ENCODE measurements around the gene HOOK1. TPM values are rescaled to one million over a fixed set of nuclear protein-coding genes. Genes with fewer than 3 reads are reported as not detected.
"Not testable (repeated sequence)": the region's sequence is repeated elsewhere in the genome, so short reads cannot be mapped to it uniquely, and the experiment has no call there.

The HOOK1 gene
- total and polyA plus RNA-seq, 9 donors: 1.9 to 4.8 (median 2.5) TPM

GRCh38 chr1:59819566-59820438 is 5.1 kb downstream of the HOOK1 start:
- H3K36me3 ChIP-seq (ENCODE audit: control insufficient read depth, insufficient read depth, low read length): no peaks in the 10 kb centered on the region
- H3K4me1 ChIP-seq (ENCODE audit: control insufficient read depth, insufficient read depth, low read length): peaks cover 6% of the 10 kb centered on the region
- H3K9me3 ChIP-seq (replicated peaks; ENCODE audit: control insufficient read depth, low read depth, low read length): no peaks in the 10 kb centered on the region
- no peak overlapping the region for H3K27ac ChIP-seq (ENCODE audit: low read length)
- no peak overlapping the region for H3K4me3 ChIP-seq (ENCODE audit: low read length)
- H3K27me3 ChIP-seq (ENCODE audit: control insufficient read depth, insufficient read depth, low read length): peaks cover 15% of the 10 kb centered on the region
- no peak for DNase-seq

- WGBS (ENCODE audit: insufficient coverage): 100% methylated on average over 1 of the region's 4 CpGs
- Histone ChIP-seq H3K4me3 (ENCODE audit: low read length) (no peak overlapping the region), H3K9me3 (replicated peaks; ENCODE audit: control insufficient read depth, low read depth, low read length) (no peaks in the 10 kb centered on the region), H3K36me3 (ENCODE audit: control insufficient read depth, insufficient read depth, low read length) (no peaks in the 10 kb centered on the region), H3K27ac (ENCODE audit: low read length) (no peak overlapping the region), H3K27me3 (ENCODE audit: control insufficient read depth, insufficient read depth, low read length) (no peaks in the 10 kb centered on the region), H3K4me1 (ENCODE audit: control insufficient read depth, insufficient read depth, low read length) (no peaks in the 10 kb centered on the region)
- no peak for DNase-seq
These were observed 12.4 kb downstream of the HOOK1 start for GRCh38 chr1:59827055-59827643.

- no peaks in the 10 kb centered on the region for H3K4me1 ChIP-seq (ENCODE audit: control insufficient read depth, insufficient read depth, low read length)
- H3K4me3 ChIP-seq (ENCODE audit: low read length): no peak overlapping the region
- no peaks in the 10 kb centered on the region for H3K36me3 ChIP-seq (ENCODE audit: control insufficient read depth, insufficient read depth, low read length)
- no CpG with 5 or more reads among the region's 1 CpG for WGBS (ENCODE audit: insufficient coverage)
- no peaks in the 10 kb centered on the region for H3K9me3 ChIP-seq (replicated peaks; ENCODE audit: control insufficient read depth, low read depth, low read length)
- H3K27ac ChIP-seq (ENCODE audit: low read length): no peak overlapping the region
- DNase-seq: no peak
- H3K27me3 ChIP-seq (ENCODE audit: control insufficient read depth, insufficient read depth, low read length): no peaks in the 10 kb centered on the region
These were observed 13.4 kb downstream of the HOOK1 start for GRCh38 chr1:59828160-59828559.

GRCh38 chr1:59831529-59831928 is 16.8 kb downstream of the HOOK1 start:
- 100% methylated on average over 1 of the region's 2 CpGs for WGBS (ENCODE audit: insufficient coverage)
- Histone ChIP-seq H3K4me1 (ENCODE audit: control insufficient read depth, insufficient read depth, low read length) (no peaks in the 10 kb centered on the region), H3K4me3 (ENCODE audit: low read length) (no peak overlapping the region), H3K27me3 (ENCODE audit: control insufficient read depth, insufficient read depth, low read length) (no peaks in the 10 kb centered on the region), H3K9me3 (replicated peaks; ENCODE audit: control insufficient read depth, low read depth, low read length) (no peaks in the 10 kb centered on the region), H3K27ac (ENCODE audit: low read length) (no peak overlapping the region), H3K36me3 (ENCODE audit: control insufficient read depth, insufficient read depth, low read length) (no peaks in the 10 kb centered on the region)
- DNase-seq: no peak

DNA sequence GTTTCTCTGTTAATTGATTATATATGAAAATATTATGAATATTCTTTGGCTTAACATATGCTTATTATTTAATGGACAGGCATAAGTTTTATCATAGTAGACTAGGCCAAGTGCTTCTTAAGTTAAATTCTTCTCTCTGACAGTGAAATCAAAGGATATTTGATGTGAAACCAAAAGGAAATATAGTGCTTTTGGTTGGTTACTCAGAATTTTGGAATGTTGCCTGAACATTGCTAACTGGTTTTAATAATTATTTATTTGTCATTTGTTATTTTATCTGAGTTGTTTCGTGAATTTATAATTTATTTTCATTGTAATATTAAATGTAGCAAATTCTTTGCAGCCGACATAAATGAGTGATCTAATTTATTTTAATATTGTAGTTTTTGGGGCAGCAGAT is 18.3 kb downstream of the HOOK1 start:
- Histone ChIP-seq H3K36me3 (ENCODE audit: control insufficient read depth, insufficient read depth, low read length) (no peaks in the 10 kb centered on the region), H3K27me3 (ENCODE audit: control insufficient read depth, insufficient read depth, low read length) (no peaks in the 10 kb centered on the region), H3K4me3 (ENCODE audit: low read length) (no peak overlapping the region), H3K4me1 (ENCODE audit: control insufficient read depth, insufficient read depth, low read length) (no peaks in the 10 kb centered on the region), H3K9me3 (replicated peaks; ENCODE audit: control insufficient read depth, low read depth, low read length) (no peaks in the 10 kb centered on the region), H3K27ac (ENCODE audit: low read length) (no peak overlapping the region)
- no CpG with 5 or more reads among the region's 2 CpGs for WGBS (ENCODE audit: insufficient coverage)
- DNase-seq: no peak

DNA sequence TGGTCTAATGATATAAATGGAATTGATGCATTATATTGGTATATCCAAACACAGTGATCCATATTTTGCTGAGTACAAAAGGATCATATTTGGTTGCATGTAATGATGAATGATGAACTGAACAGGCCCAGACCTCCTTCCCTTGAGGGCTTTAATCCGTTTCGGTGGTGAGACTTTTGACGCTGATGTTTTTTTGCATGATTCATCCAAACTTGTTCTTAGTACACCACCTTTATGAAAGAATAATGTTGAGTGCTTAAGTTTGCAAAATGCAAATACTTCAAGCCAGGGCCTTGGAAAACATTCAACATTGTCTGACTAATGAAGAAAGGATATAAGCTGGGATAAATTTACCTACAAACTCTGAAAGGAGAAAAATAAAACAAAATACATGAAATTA is 19.2 kb downstream of the HOOK1 start:
- Histone ChIP-seq H3K4me3 (ENCODE audit: low read length) (no peak overlapping the region), H3K36me3 (ENCODE audit: control insufficient read depth, insufficient read depth, low read length) (no peaks in the 10 kb centered on the region), H3K4me1 (ENCODE audit: control insufficient read depth, insufficient read depth, low read length) (no peaks in the 10 kb centered on the region), H3K9me3 (replicated peaks; ENCODE audit: control insufficient read depth, low read depth, low read length) (no peaks in the 10 kb centered on the region), H3K27ac (ENCODE audit: low read length) (no peak overlapping the region), H3K27me3 (ENCODE audit: control insufficient read depth, insufficient read depth, low read length) (no peaks in the 10 kb centered on the region)
- WGBS (ENCODE audit: insufficient coverage): no CpG with 5 or more reads among the region's 3 CpGs
- no peak for DNase-seq

- not testable (repeated sequence) for H3K27ac ChIP-seq (ENCODE audit: low read length); DNase-seq; H3K4me1 ChIP-seq (ENCODE audit: control insufficient read depth, insufficient read depth, low read length); H3K9me3 ChIP-seq (replicated peaks; ENCODE audit: control insufficient read depth, low read depth, low read length); H3K36me3 ChIP-seq (ENCODE audit: control insufficient read depth, insufficient read depth, low read length); H3K4me3 ChIP-seq (ENCODE audit: low read length); H3K27me3 ChIP-seq (ENCODE audit: control insufficient read depth, insufficient read depth, low read length)
- no CpG with 5 or more reads among the region's 1 CpG for WGBS (ENCODE audit: insufficient coverage)
These were observed 23.1 kb downstream of the HOOK1 start for GRCh38 chr1:59837857-59838256.

GRCh38 chr1:59845091-59845490 is 30.3 kb downstream of the HOOK1 start:
- H3K4me3 ChIP-seq (ENCODE audit: low read length): no peak overlapping the region
- no peaks in the 10 kb centered on the region for H3K27me3 ChIP-seq (ENCODE audit: control insufficient read depth, insufficient read depth, low read length)
- no peaks in the 10 kb centered on the region for H3K9me3 ChIP-seq (replicated peaks; ENCODE audit: control insufficient read depth, low read depth, low read length)
- no peak overlapping the region for H3K27ac ChIP-seq (ENCODE audit: low read length)
- no peak for DNase-seq
- no CpG with 5 or more reads among the region's 2 CpGs for WGBS (ENCODE audit: insufficient coverage)
- no peaks in the 10 kb centered on the region for H3K36me3 ChIP-seq (ENCODE audit: control insufficient read depth, insufficient read depth, low read length)
- no peaks in the 10 kb centered on the region for H3K4me1 ChIP-seq (ENCODE audit: control insufficient read depth, insufficient read depth, low read length)

DNA sequence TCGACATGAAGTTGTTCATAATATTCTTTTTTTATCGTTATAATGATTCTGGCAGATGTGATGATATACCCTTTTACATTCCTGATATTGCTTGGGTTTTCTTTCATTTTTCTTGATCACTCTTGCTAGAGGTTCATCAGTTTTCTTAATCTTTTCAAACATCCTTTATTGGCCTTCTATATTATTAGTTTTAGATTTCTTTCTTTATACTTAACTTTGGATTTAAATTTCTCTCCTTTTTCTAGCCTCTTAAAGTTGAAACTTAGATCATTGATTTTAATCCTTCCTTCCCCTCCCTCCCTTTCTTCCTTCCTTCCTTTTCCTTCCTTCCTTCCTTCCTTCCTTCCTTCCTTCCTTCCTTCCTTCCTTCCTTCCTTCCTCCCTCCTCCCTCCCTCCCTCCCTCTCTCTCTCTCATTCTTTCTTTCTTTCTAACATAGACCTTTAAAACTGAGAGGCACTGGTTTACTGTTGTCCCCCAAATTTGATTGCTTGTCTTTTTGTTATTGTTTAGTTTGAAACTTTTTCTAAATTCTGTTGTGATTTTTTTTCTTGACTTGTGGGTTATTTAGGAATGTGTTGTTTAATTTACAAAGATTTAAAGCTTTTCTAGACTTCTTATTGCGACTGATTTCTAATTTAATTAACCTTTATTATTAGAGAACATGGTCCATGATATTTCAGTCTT is 31.6 kb downstream of the HOOK1 start:
- Histone ChIP-seq H3K27ac (ENCODE audit: low read length) (no peak overlapping the region), H3K4me3 (ENCODE audit: low read length) (no peak overlapping the region), H3K4me1 (ENCODE audit: control insufficient read depth, insufficient read depth, low read length) (no peaks in the 10 kb centered on the region), H3K9me3 (replicated peaks; ENCODE audit: control insufficient read depth, low read depth, low read length) (no peaks in the 10 kb centered on the region), H3K27me3 (ENCODE audit: control insufficient read depth, insufficient read depth, low read length) (no peaks in the 10 kb centered on the region), H3K36me3 (ENCODE audit: control insufficient read depth, insufficient read depth, low read length) (no peaks in the 10 kb centered on the region)
- DNase-seq: no peak
- no CpG with 5 or more reads among the region's 3 CpGs for WGBS (ENCODE audit: insufficient coverage)

GRCh38 chr1:59846895-59847282 is 32.1 kb downstream of the HOOK1 start:
- no CpG with 5 or more reads among the region's 2 CpGs for WGBS (ENCODE audit: insufficient coverage)
- H3K36me3 ChIP-seq (ENCODE audit: control insufficient read depth, insufficient read depth, low read length): no peaks in the 10 kb centered on the region
- no peak for DNase-seq
- H3K27ac ChIP-seq (ENCODE audit: low read length): no peak overlapping the region
- no peak overlapping the region for H3K4me3 ChIP-seq (ENCODE audit: low read length)
- no peaks in the 10 kb centered on the region for H3K9me3 ChIP-seq (replicated peaks; ENCODE audit: control insufficient read depth, low read depth, low read length)
- H3K27me3 ChIP-seq (ENCODE audit: control insufficient read depth, insufficient read depth, low read length): no peaks in the 10 kb centered on the region
- no peaks in the 10 kb centered on the region for H3K4me1 ChIP-seq (ENCODE audit: control insufficient read depth, insufficient read depth, low read length)

All from muscle of leg (tissue), 11 donors.